Measurements from ENCODE around the gene XAGE2.
"Not testable (repeated sequence)": the region's sequence is repeated elsewhere in the genome, so short reads cannot be mapped to it uniquely, and the experiment has no call there.

XAGE2 gene

GRCh38 chrX:52368368-52369055 lies at the start of gene XAGE2:
Gene XAGE2 (plus strand): TSS chrX:52369021. CDS start chrX:52370015, 994 bp downstream.
- Mint-ChIP-seq H3K36me3 (no peaks in the 10 kb centered on the region), H3K4me1 (no peaks in the 10 kb centered on the region), H3K9me3 (no peaks in the 10 kb centered on the region), H3K27ac (no peak within 1 kb of the TSS), H3K27me3 (peaks cover 3% of the 10 kb centered on the region), H3K4me3 (no peak within 1 kb of the TSS)
- CTCF ChIA-PET = no interaction called here
- DNase-seq = no peak

- peak overlapping the region; percentile 68 for H3K27ac Mint-ChIP-seq
- H3K4me1 Mint-ChIP-seq = no peaks in the 10 kb centered on the region
- no peak overlapping the region for H3K4me3 Mint-ChIP-seq
- H3K27me3 Mint-ChIP-seq = no peaks in the 10 kb centered on the region
- no peaks in the 10 kb centered on the region for H3K36me3 Mint-ChIP-seq
- DNase-seq = no peak
- CTCF ChIA-PET = no interaction called here
- H3K9me3 Mint-ChIP-seq = no peaks in the 10 kb centered on the region
Measured at GRCh38 chrX:52337410-52337809, 31.4 kb upstream of the XAGE2 start.

- no peaks in the 10 kb centered on the region for H3K36me3 Mint-ChIP-seq
- no peak overlapping the region for H3K27ac Mint-ChIP-seq
- H3K4me3 Mint-ChIP-seq = no peak overlapping the region
- CTCF ChIA-PET = no interaction called here
- no peak for DNase-seq
- no peaks in the 10 kb centered on the region for H3K27me3 Mint-ChIP-seq
- no peaks in the 10 kb centered on the region for H3K4me1 Mint-ChIP-seq
- H3K9me3 Mint-ChIP-seq = no peaks in the 10 kb centered on the region
Measured at GRCh38 chrX:52341493-52341892, 27.3 kb upstream of the XAGE2 start.

- H3K27ac Mint-ChIP-seq, H3K36me3 Mint-ChIP-seq, H3K9me3 Mint-ChIP-seq, CTCF ChIA-PET, DNase-seq, H3K4me3 Mint-ChIP-seq, H3K4me1 Mint-ChIP-seq, H3K27me3 Mint-ChIP-seq: not testable (repeated sequence)
Measured at GRCh38 chrX:52343131-52343530, 25.7 kb upstream of the XAGE2 start.

GRCh38 chrX:52345402-52345801 lies 23.4 kb upstream of the XAGE2 start:
- H3K4me3 Mint-ChIP-seq, H3K4me1 Mint-ChIP-seq, CTCF ChIA-PET, H3K27ac Mint-ChIP-seq, H3K9me3 Mint-ChIP-seq, H3K27me3 Mint-ChIP-seq, H3K36me3 Mint-ChIP-seq: not testable (repeated sequence)
- DNase-seq = peak; percentile 64

GRCh38 chrX:52346174-52347165 lies 22.4 kb upstream of the XAGE2 start:
- CTCF ChIA-PET = no interaction called here
- Mint-ChIP-seq H3K27me3 (no peaks in the 10 kb centered on the region), H3K4me3 (no peak overlapping the region), H3K27ac (no peak overlapping the region), H3K9me3 (no peaks in the 10 kb centered on the region), H3K36me3 (no peaks in the 10 kb centered on the region), H3K4me1 (no peaks in the 10 kb centered on the region)
- no peak for DNase-seq

- CTCF ChIA-PET = no interaction called here
- no peak for DNase-seq
- H3K4me1 Mint-ChIP-seq = no peaks in the 10 kb centered on the region
- no peaks in the 10 kb centered on the region for H3K9me3 Mint-ChIP-seq
- H3K27me3 Mint-ChIP-seq = no peaks in the 10 kb centered on the region
- H3K27ac Mint-ChIP-seq = no peak overlapping the region
- no peak overlapping the region for H3K4me3 Mint-ChIP-seq
- no peaks in the 10 kb centered on the region for H3K36me3 Mint-ChIP-seq
Measured at GRCh38 chrX:52349681-52350080, 19.1 kb upstream of the XAGE2 start.

GRCh38 chrX:52352551-52352950 lies 16.3 kb upstream of the XAGE2 start:
- no peak for DNase-seq
- Mint-ChIP-seq H3K9me3 (no peaks in the 10 kb centered on the region), H3K27me3 (no peaks in the 10 kb centered on the region), H3K4me3 (no peak overlapping the region), H3K27ac (no peak overlapping the region), H3K36me3 (no peaks in the 10 kb centered on the region), H3K4me1 (no peaks in the 10 kb centered on the region)
- CTCF ChIA-PET = no interaction called here

GRCh38 chrX:52353838-52354237 lies 15.0 kb upstream of the XAGE2 start:
- DNase-seq = no peak
- CTCF ChIA-PET = no interaction called here
- Mint-ChIP-seq H3K4me3 (no peak overlapping the region), H3K9me3 (no peaks in the 10 kb centered on the region), H3K27me3 (no peaks in the 10 kb centered on the region), H3K27ac (no peak overlapping the region), H3K4me1 (no peaks in the 10 kb centered on the region), H3K36me3 (no peaks in the 10 kb centered on the region)

- Mint-ChIP-seq H3K36me3 (no peaks in the 10 kb centered on the region), H3K27me3 (no peaks in the 10 kb centered on the region), H3K9me3 (no peaks in the 10 kb centered on the region), H3K4me1 (no peaks in the 10 kb centered on the region), H3K4me3 (no peak overlapping the region), H3K27ac (no peak overlapping the region)
- no peak for DNase-seq
- CTCF ChIA-PET = no interaction called here
Measured at GRCh38 chrX:52355108-52355507, 13.7 kb upstream of the XAGE2 start.

- Mint-ChIP-seq H3K36me3 (no peaks in the 10 kb centered on the region), H3K27me3 (peaks cover 8% of the 10 kb centered on the region), H3K4me1 (no peaks in the 10 kb centered on the region), H3K4me3 (no peak overlapping the region), H3K9me3 (no peaks in the 10 kb centered on the region), H3K27ac (no peak overlapping the region)
- CTCF ChIA-PET = no interaction called here
- no peak for DNase-seq
Measured at GRCh38 chrX:52359614-52360232, 9.1 kb upstream of the XAGE2 start.

- Mint-ChIP-seq H3K4me1 (no peaks in the 10 kb centered on the region), H3K27me3 (peaks cover 8% of the 10 kb centered on the region), H3K4me3 (no peak overlapping the region), H3K9me3 (no peaks in the 10 kb centered on the region), H3K27ac (no peak overlapping the region), H3K36me3 (no peaks in the 10 kb centered on the region)
- CTCF ChIA-PET = no interaction called here
- no peak for DNase-seq
Measured at GRCh38 chrX:52361941-52362340, 6.9 kb upstream of the XAGE2 start.

- CTCF ChIA-PET = no interaction called here
- peaks cover 8% of the 10 kb centered on the region for H3K27me3 Mint-ChIP-seq
- DNase-seq = no peak
- H3K4me1 Mint-ChIP-seq = no peaks in the 10 kb centered on the region
- no peak overlapping the region for H3K27ac Mint-ChIP-seq
- H3K36me3 Mint-ChIP-seq = no peaks in the 10 kb centered on the region
- H3K9me3 Mint-ChIP-seq = no peaks in the 10 kb centered on the region
- H3K4me3 Mint-ChIP-seq = no peak overlapping the region
Measured at GRCh38 chrX:52363247-52363883, 5.5 kb upstream of the XAGE2 start.

GRCh38 chrX:52378870-52379269 lies 10.0 kb downstream of the XAGE2 start:
- no peaks in the 10 kb centered on the region for H3K4me1 Mint-ChIP-seq
- H3K4me3 Mint-ChIP-seq = no peak overlapping the region
- CTCF ChIA-PET = no interaction called here
- no peak for DNase-seq
- H3K27me3 Mint-ChIP-seq = peaks cover 3% of the 10 kb centered on the region
- no peak overlapping the region for H3K27ac Mint-ChIP-seq
- no peaks in the 10 kb centered on the region for H3K9me3 Mint-ChIP-seq
- H3K36me3 Mint-ChIP-seq = no peaks in the 10 kb centered on the region
